ENCODE measurements around the gene DDX56.
"Not testable (repeated sequence)": the region's sequence is repeated elsewhere in the genome, so short reads cannot be mapped to it uniquely, and the experiment has no call there.

DDX56 gene

DNA sequence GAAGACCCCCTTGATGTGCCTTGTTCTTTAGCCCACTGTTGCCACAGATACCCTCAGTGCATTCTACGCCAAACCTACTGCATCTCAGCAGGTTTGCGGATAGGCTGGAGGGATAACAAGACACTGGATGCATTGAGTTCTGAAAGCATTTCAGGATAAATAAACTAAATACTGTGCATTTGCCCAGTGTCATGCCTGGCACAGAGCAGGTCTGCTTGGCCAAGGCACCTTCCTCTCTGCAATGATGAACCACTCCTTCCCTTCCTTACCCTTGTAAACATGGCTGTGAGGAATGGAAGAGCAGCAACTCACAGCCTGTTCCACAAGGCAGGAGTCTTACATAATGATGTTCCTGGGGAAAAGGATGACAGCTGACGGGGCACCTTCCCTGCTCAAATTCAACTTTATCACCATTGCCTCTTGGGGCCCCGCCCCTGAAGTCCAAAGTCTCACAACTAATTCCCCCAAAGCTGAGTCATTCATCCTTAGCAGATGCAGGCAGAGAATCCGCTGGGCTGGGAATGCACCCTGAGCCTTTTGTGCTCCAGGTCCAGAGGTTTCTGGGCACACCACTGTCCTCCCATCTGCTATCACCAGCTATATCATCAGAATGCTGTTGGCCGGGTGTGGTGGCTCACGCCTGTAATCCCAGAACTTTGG is 11.6 kb downstream of the DDX56 start:
- DNase-seq = no peak

DNA sequence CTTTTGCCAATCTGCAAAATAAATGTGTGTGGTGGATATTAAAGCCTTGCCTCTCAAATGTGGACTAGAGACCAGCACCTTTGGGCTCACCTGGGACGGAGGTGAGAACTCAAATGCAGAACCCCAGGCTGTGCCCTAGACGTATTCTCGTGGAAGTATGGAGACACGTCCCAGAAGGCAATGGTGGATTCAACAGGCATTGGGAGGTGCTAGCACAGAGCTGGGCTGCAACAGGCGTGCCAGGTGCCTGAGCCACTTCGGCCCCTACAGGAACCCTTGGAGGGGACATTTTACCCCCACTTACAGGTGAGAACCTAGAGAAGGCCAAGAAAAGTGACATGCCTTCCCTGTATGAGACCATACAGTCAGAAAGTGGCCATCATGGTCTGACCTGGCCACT is 12.2 kb downstream of the DDX56 start:
- DNase-seq = no peak

GRCh38 chr7:44559485-44559884 is 14.2 kb downstream of the DDX56 start:
- DNase-seq = no peak

DNA sequence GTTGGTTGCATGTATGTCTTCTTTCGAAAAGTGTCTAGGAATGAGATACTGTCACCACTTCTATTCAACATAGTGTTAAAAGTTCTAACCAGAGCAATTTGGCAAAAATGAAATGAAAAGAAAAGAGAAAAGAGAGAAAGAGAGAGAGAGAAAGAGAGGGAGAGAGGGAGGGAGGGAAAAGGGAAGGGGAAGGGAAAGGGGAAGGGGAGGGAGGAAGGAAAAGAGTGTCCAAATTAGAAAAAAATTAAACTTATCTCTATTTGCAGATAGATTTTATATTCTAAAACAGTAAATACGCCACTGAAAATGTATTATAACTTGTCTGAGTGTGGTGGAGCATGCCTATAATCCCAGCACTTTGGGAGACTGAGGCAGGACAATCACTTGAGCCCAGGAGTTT is 16.2 kb downstream of the DDX56 start:
- DNase-seq = no peak

GRCh38 chr7:44555350-44555749 is 18.4 kb downstream of the DDX56 start:
- no peak for DNase-seq

- not testable (repeated sequence) for DNase-seq
These were observed 21.2 kb downstream of the DDX56 start for GRCh38 chr7:44552473-44553005.

GRCh38 chr7:44549457-44549856 is 24.3 kb downstream of the DDX56 start:
- no peak for DNase-seq

DNA sequence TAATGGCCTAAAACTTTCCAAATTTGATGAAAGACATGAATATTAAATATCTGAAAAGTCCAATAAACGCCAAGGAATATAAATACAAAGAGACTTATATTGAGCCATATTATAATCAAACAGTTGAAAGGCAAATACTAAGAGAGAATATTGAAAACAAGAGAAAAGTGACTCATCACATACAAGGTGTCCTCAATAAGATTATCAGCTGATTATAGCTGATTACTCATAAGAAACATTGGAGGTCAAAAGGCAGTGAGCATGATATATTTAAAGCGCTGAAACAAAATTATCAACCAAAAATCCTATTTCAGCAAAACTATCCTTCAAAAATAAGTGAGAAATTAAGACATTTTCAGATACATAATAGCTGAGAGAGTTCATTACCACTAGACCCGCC is 24.8 kb downstream of the DDX56 start:
- DNase-seq = no peak

DNA sequence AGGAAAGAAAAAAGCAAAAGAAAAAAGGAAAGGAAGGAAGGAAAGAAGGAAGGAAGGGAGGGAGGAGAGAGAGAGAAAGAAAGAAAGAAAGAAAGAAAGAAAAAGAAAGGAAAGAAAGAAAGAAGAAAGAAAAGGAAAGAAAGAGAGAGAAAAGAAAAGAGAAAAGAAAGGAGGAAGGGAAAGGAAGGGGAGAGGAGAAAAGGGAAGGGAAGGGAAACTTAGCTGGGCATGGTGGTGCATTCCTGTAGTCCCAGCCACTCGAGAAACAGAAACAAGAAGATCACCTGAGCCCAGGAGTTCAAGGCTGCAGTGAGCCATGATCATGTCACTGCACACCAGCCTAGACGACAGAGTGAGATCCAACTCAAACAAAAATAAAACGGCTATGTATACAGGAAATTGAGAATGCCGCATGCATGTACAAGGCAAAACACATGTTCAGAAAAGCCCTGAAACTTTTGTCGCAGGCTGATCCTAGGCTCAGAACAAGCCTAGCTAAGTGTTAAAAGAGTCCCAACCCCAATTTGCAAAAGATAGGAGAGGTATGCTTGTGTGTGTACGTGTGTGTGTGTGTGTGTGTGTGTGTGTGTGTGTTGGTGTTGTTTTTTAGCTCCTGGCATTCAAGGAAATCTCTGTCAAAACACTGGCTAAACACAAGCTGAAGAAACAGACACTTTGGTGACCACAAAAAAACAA is 26.0 kb downstream of the DDX56 start:
- no peak for DNase-seq

- DNase-seq = no peak
These were observed 31.7 kb downstream of the DDX56 start for GRCh38 chr7:44541876-44542610.

GRCh38 chr7:44541028-44541869 is 32.5 kb downstream of the DDX56 start, which contains the start of gene NPC1L1:
TSS of gene NPC1L1 (minus strand) at chr7:44541330. CDS start at chr7:44541259, 71 bp downstream.
- no peak for DNase-seq

DNA sequence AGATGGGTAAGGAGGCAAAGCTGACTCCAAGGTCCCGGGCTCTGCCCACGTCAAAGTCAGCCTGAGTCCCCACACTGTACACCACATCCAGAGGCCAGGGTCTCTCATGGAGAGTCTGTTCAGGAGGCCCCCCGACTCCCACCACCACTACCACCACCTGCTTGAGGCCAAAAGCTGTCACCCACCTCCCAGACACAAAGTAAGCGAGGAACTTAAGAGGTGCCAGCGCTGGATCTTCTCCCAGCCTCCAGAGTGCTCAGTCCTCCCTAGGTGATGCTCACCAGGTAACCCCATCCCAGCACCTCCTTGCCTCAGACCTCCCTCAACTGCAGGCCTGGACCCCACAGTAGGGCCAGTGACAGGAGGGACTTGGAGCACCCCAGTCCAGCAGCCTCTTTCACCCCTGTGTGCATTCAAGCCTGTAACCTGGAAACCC is 33.1 kb downstream of the DDX56 start:
- DNase-seq = no peak

GRCh38 chr7:44539669-44540506 is 33.8 kb downstream of the DDX56 start:
- DNase-seq = no peak

DNA sequence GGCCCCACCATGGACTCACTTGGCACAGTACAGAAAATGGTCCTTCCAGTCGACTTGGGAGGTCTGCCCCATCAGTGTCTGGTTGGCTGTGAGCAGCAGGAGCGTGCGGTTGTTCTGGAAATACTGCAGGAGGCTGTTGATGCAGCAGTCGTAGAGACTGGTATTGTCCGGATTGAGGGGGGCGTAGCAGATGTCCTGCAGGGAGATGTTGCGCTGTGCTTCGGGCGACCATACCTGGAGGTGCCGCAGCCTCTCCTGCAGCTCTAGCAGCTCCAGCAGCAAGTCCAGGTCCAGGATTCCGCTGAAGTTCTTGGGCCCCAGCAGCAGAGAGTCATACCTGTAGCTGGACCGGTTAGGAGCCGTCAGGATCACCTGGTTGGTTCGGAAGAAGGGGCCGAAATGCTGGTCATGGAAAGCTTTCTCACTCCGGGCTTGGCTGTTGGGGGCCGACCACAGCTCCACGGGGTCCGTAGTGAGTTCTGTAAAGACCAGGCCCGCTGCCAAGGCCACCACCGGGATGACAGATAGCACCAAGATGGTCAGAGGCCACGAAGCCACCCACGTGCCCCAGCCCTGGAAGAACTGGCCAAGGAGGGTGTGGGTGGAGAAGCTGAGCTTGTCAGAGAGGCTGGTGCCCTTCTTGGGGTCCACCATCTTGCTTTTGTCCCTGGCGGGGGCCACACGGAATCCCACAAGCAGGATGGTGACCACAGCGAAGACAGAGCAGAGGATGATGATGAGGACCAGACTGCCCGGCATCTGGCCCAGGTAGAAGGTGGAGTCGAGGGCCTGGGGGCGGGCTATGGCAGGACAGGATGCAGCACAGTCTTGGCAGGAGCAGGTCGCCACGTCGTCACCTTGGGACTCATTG is 34.7 kb downstream of the DDX56 start:
- no peak for DNase-seq

GRCh38 chr7:44538093-44538797 is 35.5 kb downstream of the DDX56 start:
- DNase-seq = no peak

DNA sequence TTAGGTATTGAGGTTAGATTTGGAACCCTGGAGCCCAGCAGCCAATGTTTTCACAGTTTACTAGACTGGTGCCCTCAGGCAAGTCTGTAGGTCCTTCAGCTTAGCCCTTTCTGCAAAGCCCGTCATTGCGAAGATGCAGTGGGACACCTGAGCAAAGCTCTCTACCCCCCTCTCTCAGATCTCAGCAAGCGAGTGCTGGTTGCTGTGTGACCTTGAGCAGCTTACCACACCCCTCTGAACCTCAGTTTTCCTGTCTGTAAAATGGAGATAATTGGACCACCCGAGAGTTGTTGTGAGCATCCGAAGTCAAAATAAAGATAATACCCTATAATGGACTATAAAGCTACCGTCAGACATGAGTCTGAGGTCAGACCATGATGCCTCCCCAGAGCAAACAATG is 36.3 kb downstream of the DDX56 start:
- DNase-seq = no peak

- DNase-seq = no peak
These were observed 37.6 kb downstream of the DDX56 start for GRCh38 chr7:44536090-44536489.

DNA sequence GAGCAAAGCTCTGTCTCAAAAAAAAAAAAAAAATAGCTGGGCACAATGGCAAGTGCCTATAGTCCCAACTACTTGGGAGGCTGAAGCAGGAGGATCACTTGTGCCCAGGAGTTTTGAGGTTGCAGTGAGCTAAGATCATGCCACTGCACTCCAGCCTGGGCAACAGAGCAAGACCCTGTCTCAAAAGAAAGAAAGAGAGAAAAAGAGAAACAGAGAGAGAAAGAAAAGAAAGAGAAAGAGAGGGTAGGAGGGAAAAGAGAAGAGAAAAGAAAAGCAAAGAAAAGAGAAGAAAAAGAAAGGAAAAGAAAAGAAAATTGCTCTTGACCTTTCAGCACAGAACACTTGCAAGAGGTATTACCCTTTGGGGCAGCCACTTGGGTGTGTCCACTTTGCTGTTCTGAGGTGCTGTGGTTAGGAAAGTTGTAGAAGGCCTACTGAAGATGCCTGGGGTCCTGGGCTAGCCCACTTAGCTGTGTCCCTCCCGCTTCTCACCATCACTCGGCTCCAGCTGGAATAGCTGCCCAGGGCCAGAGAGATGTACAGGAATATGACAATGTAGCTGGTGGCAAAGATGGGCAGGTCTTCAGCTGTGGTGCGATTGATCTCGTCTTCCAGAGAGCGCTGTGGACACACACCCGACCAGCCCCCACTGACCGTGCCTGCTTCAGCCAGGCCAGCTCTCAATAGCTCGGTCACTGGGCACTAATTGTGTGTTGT is 38.2 kb downstream of the DDX56 start:
- DNase-seq = no peak

DNA sequence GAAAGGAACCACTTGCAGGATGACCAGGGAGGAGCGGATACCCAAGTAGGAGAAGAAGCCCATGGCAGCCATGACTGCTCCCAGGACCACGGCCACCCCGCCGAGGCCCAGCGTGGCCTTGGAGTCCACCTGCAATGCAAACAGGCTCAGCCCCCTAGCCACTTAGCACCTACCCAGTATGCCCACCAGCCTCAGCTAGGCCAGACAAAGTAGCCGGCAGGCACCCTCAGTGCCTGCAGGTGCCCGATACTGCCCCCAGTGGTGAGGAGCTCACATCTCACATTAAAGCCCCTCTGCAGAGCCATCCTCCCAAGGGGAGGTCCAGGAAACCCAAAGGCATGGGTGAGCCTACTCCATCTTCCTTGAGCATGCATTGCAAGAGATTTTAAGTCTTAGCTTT is 39.2 kb downstream of the DDX56 start:
- no peak for DNase-seq

Data from cerebellar nuclear complex (tissue), 1 donor.